Transverse colon (tissue), 4 donors: ENCODE results near the gene TPSG1. TPM values are rescaled to one million over a fixed set of nuclear protein-coding genes. Genes with fewer than 3 reads are reported as not detected.

Source experiments
- DNase-seq: peaks from one replicate; pipeline ENCODE4 v3.0.0-alpha.2; 2019
- H3K27ac ChIP-seq, 4 donors: fragments of 200-600 bp; sonication (generic); 2 replicates each; pipeline ENCODE4 v1.5.1; 2016 to 2018; ENCODE audit warnings: inconsistent platforms in 4 of 4
- H3K27me3 ChIP-seq: fragments of 200-600 bp; sonication (generic); 2 replicates; pipeline ENCODE4 v1.5.1; 2017; ENCODE audit warnings: inconsistent platforms
- H3K36me3 ChIP-seq, 4 donors: fragments of 200-600 bp; sonication (generic); 2 replicates each; pipeline ENCODE4 v1.5.1; 2017 to 2019; ENCODE audit warnings: inconsistent platforms in 4 of 4
- H3K4me1 ChIP-seq, 4 donors: fragments of 200-600 bp; sonication (generic); 2 replicates each; pipeline ENCODE4 v1.5.1; 2017 to 2020; ENCODE audit warnings: inconsistent platforms in 4 of 4
- H3K4me3 ChIP-seq, 4 donors: fragments of 200-600 bp; sonication (generic); 1 replicate in 1 of 4; 2 replicates in 3 of 4; pipeline versions ENCODE4 v1.5.1 to v1.6.1; 2017 to 2019; ENCODE audit warnings: inconsistent platforms in 4 of 4
- H3K9me3 ChIP-seq, 2 donors: fragments of 200-600 bp; sonication (generic); 2 replicates each; pipeline ENCODE4 v1.5.1; 2017 to 2019; ENCODE audit warnings: inconsistent platforms in 2 of 2
- EP300 ChIP-seq: sonication (generic); formaldehyde crosslinking; IDR thresholded peaks from one replicate; pipeline ENCODE4 v1.6.1; 2017; ENCODE audit warnings: antibody characterized with exemption, low read depth
- POLR2A ChIP-seq: fragments of 450-650 bp; IDR thresholded peaks from one replicate; pipeline ENCODE4 v1.6.1; 2016; ENCODE audit warnings: antibody characterized with exemption, mild to moderate bottlenecking, moderate library complexity
- POLR2AphosphoS5 ChIP-seq, 3 donors: sonication (generic); formaldehyde crosslinking; IDR thresholded peaks; one replicate each; pipeline ENCODE4 v1.6.1; 2016; ENCODE audit warnings: antibody characterized with exemption in 3 of 3
- WGBS, 2 donors: methylation state at CpG; one replicate each; pipeline ENCODE4 v1.1.5; 2018; ENCODE audit warnings: low coverage in 1 of 2; 5-methylcytosine and 5-hydroxymethylcytosine counted together
- in situ Hi-C, 4 donors: fragments of 200-750 bp; cut with MboI; loops; one replicate each; pipeline versions ENCODE4 v1.15.0 to v1.15.1; 2017; ENCODE audit warnings: low sequenced_read_pairs in 3 of 4, low pct_ligation_motif_present in 1 of 4, low pct_unique_long_range_greater_than_20kb in 1 of 4
- intact Hi-C: fragments of 100-400 bp; cut with DNase I; formaldehyde crosslinking; loops from one replicate; pipeline ENCODE4 v1.15.1; 2023; ENCODE audit warnings: low total_unique reads
- total RNA-seq, 4 donors: library from RNA; depleted of rRNA; stranded (reverse); fragments of >200 nt; gene quantifications; one replicate each; pipeline ENCODE4 v1.1.0, GENCODE V29; 2016
- TF ChIP-seq, protein P1 (sequence below), 5 experiments: fragments of 200-600 bp in 3 of 5; fragments of 450-650 bp in 2 of 5; sonication (generic) in 3 of 5; IDR thresholded peaks; 1 replicate in 2 of 5; 2 replicates in 3 of 5; pipeline ENCODE4 v1.5.1; 2016 to 2017; ENCODE audit warnings: antibody characterized with exemption in 5 of 5, inconsistent platforms in 3 of 5, mild to moderate bottlenecking in 2 of 5, moderate library complexity in 1 of 5

Gene TPSG1
- total RNA-seq, 4 donors from 2014 or later: 20.9 to 41.0 (median 24.0) TPM; not detected in 1

DNA sequence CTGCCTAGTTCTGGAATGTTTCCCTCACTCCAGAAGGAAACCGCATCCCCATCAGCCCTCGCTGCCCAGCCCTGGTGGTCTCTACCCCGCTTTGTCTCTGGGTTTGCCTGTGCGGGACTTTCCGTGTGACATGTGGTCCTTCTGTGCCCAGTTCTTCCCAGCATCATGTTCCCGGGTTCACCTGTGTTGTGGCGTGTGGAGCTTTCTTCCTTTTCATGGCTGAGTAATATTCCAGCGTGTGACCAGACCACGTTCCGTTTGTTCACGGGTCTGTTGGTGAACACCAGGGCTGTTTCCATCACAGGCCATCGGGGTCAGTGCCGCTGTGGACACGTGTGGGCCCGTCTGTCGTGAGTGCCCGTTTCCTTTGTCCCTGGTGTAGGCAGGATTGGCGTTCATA lies 40.1 kb downstream of the TPSG1 start:
- Histone ChIP-seq H3K36me3 (no peaks in the 10 kb centered on the region), H3K27ac (peak overlapping the region in 3 of 4 donors; percentile 29 to 90 (median 86)), H3K4me1 (peaks cover 12 to 35% (median 28%) of the 10 kb centered on the region in 4 donors), H3K9me3 (no peaks in the 10 kb centered on the region), H3K27me3 (peaks cover 8% of the 10 kb centered on the region), H3K4me3 (no peak overlapping the region)
- TF ChIP-seq, protein P1, sequence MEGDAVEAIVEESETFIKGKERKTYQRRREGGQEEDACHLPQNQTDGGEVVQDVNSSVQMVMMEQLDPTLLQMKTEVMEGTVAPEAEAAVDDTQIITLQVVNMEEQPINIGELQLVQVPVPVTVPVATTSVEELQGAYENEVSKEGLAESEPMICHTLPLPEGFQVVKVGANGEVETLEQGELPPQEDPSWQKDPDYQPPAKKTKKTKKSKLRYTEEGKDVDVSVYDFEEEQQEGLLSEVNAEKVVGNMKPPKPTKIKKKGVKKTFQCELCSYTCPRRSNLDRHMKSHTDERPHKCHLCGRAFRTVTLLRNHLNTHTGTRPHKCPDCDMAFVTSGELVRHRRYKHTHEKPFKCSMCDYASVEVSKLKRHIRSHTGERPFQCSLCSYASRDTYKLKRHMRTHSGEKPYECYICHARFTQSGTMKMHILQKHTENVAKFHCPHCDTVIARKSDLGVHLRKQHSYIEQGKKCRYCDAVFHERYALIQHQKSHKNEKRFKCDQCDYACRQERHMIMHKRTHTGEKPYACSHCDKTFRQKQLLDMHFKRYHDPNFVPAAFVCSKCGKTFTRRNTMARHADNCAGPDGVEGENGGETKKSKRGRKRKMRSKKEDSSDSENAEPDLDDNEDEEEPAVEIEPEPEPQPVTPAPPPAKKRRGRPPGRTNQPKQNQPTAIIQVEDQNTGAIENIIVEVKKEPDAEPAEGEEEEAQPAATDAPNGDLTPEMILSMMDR (IDR thresholded peaks at IDR 0.05): no peak
- TF ChIP-seq EP300: no peak
- TF ChIP-seq POLR2A: no peak
- TF ChIP-seq POLR2AphosphoS5 (IDR thresholded peaks at IDR 0.05): no peak
- WGBS, 2 donors: 94 to 96% methylated on average over 4 to 18 of the region's 18 CpGs
- intact Hi-C loops (no loop called here), in situ Hi-C loops (no loop called here)
- no peak for DNase-seq

DNA sequence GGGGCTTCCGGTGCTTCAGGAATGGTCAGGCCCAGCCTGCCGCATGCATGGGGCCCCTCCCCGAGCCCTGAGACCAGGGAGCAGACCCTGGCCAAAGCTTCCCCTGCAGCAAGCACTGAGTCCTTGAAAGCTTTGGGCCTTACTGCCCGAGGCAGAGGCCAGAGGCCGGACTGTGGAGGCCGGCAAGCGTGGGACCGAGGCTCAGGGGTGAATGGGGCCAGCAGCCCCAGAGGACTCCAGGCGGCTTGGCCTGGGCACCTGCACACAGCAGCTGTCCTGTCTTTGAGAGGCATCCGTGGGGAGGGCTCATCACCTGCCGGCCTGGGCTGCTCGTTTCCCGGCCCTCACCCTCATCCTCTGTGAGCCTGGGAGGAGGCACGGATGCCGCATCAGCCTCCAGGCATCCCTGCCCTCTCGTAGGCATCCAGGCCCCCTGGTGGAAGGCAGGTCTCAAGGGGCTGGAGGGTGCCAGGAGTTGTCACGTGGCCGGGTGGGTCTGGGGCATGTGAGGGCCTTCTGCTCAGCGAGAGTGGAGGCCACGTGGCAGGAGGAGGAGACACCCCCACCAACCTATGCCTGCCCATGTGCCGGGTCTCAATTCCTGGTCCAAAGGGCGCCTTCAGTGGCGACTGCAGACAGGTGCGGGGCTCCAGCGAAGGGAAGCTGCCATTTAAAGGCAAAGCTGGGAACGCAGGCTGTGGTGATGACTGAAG lies 40.8 kb downstream of the TPSG1 start:
- peak overlapping the region; percentile 20 to 90 (median 86) for H3K27ac ChIP-seq
- 58 to 80% methylated on average over 1 to 25 of the region's 26 CpGs for WGBS, 2 donors
- H3K9me3 ChIP-seq: no peaks in the 10 kb centered on the region
- peaks cover 8% of the 10 kb centered on the region for H3K27me3 ChIP-seq
- peak; percentile 20 for DNase-seq
- in situ Hi-C loops (no loop called here), intact Hi-C loops (no loop called here)
- TF ChIP-seq, protein P1 (IDR thresholded peaks at IDR 0.05): peak in 2 of 5 experiments; percentile 15 to 34
- TF ChIP-seq EP300: no peak
- H3K4me1 ChIP-seq: peaks cover 12 to 36% (median 28%) of the 10 kb centered on the region in 4 donors
- no peak overlapping the region for H3K4me3 ChIP-seq
- no peaks in the 10 kb centered on the region for H3K36me3 ChIP-seq

DNA sequence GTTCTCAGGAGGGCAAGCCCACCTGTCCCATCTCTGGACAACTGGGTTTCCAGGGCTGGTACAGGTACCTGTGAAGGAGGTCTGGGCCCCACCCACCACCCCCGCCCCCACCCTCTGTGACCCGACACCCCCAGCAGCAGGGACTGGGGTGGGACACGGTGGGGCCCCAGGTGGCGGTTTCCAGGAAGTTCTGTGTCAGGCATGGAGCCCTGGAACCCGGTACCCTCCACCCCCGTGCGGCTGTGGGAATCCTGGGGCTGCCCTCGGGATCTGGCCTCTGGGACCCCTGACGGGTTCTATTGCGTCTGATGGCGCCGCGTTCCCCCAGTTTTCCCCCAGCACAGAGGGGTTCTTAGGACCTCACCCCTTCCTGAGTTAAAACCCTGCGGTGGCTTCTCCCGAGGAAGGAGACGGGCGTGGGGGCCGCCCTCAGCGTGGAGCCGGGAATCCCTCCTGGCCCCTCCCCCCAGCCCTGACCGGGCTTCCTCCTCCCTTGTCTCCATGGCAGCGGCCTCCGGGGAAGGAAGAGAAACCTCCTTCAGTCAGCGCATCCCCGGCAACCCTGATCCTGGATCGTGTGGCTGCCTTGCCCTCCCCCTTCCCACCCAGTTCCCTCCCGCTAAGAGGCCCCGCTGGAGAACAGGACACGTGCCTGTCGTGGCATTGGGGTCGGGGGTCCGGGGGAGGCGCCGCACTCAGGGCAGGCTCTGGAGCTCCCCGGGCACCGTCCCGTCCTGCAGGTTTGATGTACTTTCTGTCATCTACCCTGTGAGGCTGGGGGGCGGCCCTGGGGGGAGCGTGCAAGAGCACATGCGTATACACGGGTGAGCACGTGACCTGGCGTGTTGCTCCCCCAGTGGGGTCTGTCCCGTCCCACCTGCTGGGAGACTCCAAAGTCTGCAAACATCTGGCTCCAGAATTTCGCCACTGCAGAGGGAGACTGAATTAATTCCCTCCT lies 41.8 kb downstream of the TPSG1 start:
- DNase-seq: peak; percentile 53
- H3K27me3 ChIP-seq: peaks cover 8% of the 10 kb centered on the region
- TF ChIP-seq POLR2A (no peak), POLR2AphosphoS5 (IDR thresholded peaks at IDR 0.05) (no peak), EP300 (no peak)
- TF ChIP-seq, protein P1 (IDR thresholded peaks at IDR 0.05): no peak
- in situ Hi-C loops: no loop called here
- peak overlapping the region in 1 of 4 donors; percentile 19 for H3K4me3 ChIP-seq
- no peaks in the 10 kb centered on the region for H3K9me3 ChIP-seq
- intact Hi-C loops: no loop called here
- peak overlapping the region; percentile 83 to 90 (median 86) for H3K27ac ChIP-seq
- H3K4me1 ChIP-seq: peaks cover 12 to 36% (median 28%) of the 10 kb centered on the region in 4 donors
- WGBS, 2 donors: 49 to 60% methylated on average over 1 to 39 of the region's 45 CpGs
- H3K36me3 ChIP-seq: no peaks in the 10 kb centered on the region

DNA sequence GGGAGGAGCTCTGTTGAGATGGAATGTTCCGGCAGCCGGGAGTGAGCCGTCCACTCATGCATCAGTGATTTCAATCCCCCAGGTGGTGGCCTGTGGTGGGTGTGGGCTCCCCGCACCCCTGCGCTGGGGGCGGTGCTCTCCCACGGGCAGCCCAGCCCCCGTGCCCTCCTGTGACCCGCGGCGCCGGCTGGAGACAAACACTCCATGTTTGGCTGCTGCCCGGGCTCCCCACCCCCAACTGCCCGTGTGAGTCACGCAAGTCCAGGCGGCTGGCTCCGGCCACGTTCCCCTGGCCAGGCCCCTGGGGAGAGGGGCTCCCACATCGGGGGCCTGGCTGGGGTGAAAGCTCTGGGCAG lies 42.8 kb downstream of the TPSG1 start:
- 42% methylated on average over 7 of the region's 19 CpGs; no CpG with 5 or more reads in 1 of the 2 donors for WGBS, 2 donors
- H3K27me3 ChIP-seq: peaks cover 8% of the 10 kb centered on the region
- DNase-seq: peak; percentile 61
- in situ Hi-C loops: no loop called here
- peak overlapping the region; percentile 83 to 90 (median 86) for H3K27ac ChIP-seq
- peaks cover 12 to 36% (median 28%) of the 10 kb centered on the region in 4 donors for H3K4me1 ChIP-seq
- peak; percentile 6 for TF ChIP-seq EP300
- TF ChIP-seq POLR2AphosphoS5 (IDR thresholded peaks at IDR 0.05): peak in 1 of 3 donors; percentile 42
- no peak for TF ChIP-seq POLR2A
- H3K4me3 ChIP-seq: no peak overlapping the region
- H3K36me3 ChIP-seq: no peaks in the 10 kb centered on the region
- H3K9me3 ChIP-seq: no peaks in the 10 kb centered on the region
- intact Hi-C loops: no loop called here
